SU-DHL-6 (cell line): Measurements from ENCODE around the gene KDM5D.

ENCODE experiments used
- H2AFZ ChIP-seq: fragments of 200-600 bp; sonication (generic); 2 replicates; pipeline ENCODE4 v1.6.1; 2014; ENCODE audit warnings: low read depth, mild to moderate bottlenecking, moderate library complexity, mixed read lengths, antibody characterized with exemption, low read length; ENCODE audit not compliant: severe bottlenecking
- H3F3A ChIP-seq: fragments of 200-600 bp; shearing (Covaris generic); 2 replicates; pipeline ENCODE4 v1.6.0; 2016; ENCODE audit warnings: antibody characterized with exemption, mild to moderate bottlenecking; ENCODE audit not compliant: insufficient read depth
- H3K27ac ChIP-seq: fragments of 200-600 bp; sonication (generic); 2 replicates; pipeline ENCODE4 v1.5.1; 2016; ENCODE audit warnings: low read depth, mild to moderate bottlenecking, low read length, moderate library complexity, mixed read lengths
- H3K27me3 ChIP-seq: fragments of 200-600 bp; sonication (generic), shearing (Covaris generic); 2 replicates; pipeline ENCODE4 v1.6.0; 2014; ENCODE audit warnings: mild to moderate bottlenecking, low read length
- H3K36me3 ChIP-seq: fragments of 200-600 bp; sonication (generic); 2 replicates; pipeline ENCODE4 v1.6.1; 2014; ENCODE audit warnings: mild to moderate bottlenecking, low read length, mixed read lengths
- H3K4me2 ChIP-seq: fragments of 300-600, 200-600 bp; shearing (Covaris generic), sonication (generic); 2 replicates; pipeline ENCODE4 v1.6.0; 2014; ENCODE audit warnings: low read length, low read depth, mild to moderate bottlenecking; ENCODE audit not compliant: poor library complexity, severe bottlenecking
- H3K4me3 ChIP-seq: fragments of 200-600 bp; sonication (generic); 2 replicates; pipeline ENCODE4 v1.5.1; 2014; ENCODE audit warnings: antibody characterized with exemption, low read length, mild to moderate bottlenecking, mixed read lengths; ENCODE audit not compliant: insufficient read depth, poor library complexity, severe bottlenecking
- H3K79me2 ChIP-seq: fragments of 200-600 bp; sonication (generic); 2 replicates; pipeline ENCODE4 v1.6.1; 2014; ENCODE audit warnings: mild to moderate bottlenecking, low read length, moderate library complexity; ENCODE audit not compliant: insufficient read depth
- H3K9ac ChIP-seq: fragments of 200-600 bp; sonication (generic); 2 replicates; pipeline ENCODE4 v1.7.0; 2014; ENCODE audit warnings: mild to moderate bottlenecking, low read length
- H3K9me2 ChIP-seq: fragments of 200-600 bp; sonication (generic); replicated peaks from 2 replicates; pipeline ENCODE4 v1.6.1; 2014; ENCODE audit warnings: low read length; ENCODE audit not compliant: insufficient read depth
- H3K9me3 ChIP-seq: fragments of 200-600 bp; sonication (generic); 2 replicates; pipeline ENCODE4 v1.6.1; 2014; ENCODE audit warnings: low read length, mixed read lengths; ENCODE audit not compliant: insufficient read depth
- H4K20me1 ChIP-seq: fragments of 200-600 bp; sonication (generic); 2 replicates; pipeline ENCODE4 v1.6.1; 2014; ENCODE audit warnings: low read depth, mild to moderate bottlenecking, antibody characterized with exemption, low read length, moderate library complexity, mixed read lengths
- EZH2phosphoT487 ChIP-seq: fragments of 200-600 bp; sonication (generic), shearing (Covaris generic); conservative IDR thresholded peaks from 2 replicates; pipeline ENCODE4 v1.6.1; 2018; ENCODE audit warnings: mild to moderate bottlenecking, antibody characterized with exemption, low read length, moderate library complexity, mixed read lengths
- TF ChIP-seq, protein P1 (sequence below): fragments of 200-600 bp; sonication (generic); IDR thresholded peaks from one replicate; pipeline ENCODE4 v1.5.1; 2017; ENCODE audit warnings: antibody characterized with exemption, mild to moderate bottlenecking, low read length, moderate library complexity; ENCODE audit not compliant: insufficient read depth, poor library complexity, severe bottlenecking

Gene KDM5D

DNA sequence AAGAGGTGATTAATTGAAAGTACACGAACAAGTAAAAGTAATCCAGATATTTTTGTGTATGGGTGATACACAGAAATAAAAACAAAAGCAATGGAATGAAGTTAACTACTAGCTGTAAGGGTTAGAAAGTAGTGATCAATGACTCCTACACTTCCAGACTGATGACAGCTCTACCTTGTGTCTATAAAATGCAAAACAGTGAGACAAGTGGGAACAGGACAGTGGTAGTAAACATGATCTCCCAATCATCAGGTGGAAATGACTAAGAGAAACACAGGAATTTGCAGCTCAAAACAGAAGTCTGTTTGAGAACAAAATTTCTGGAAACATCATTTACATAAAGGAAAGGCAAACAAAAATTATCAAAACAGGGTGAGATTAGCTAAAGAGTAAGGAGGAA is 10.1 kb downstream of the KDM5D start:
- Histone ChIP-seq H4K20me1 (no peaks in the 10 kb centered on the region), H3K9me3 (no peaks in the 10 kb centered on the region), H3F3A (no peaks in the 10 kb centered on the region), H2AFZ (no peak overlapping the region), H3K9me2 (no peaks in the 10 kb centered on the region), H3K36me3 (no peaks in the 10 kb centered on the region), H3K4me3 (no peak overlapping the region), H3K9ac (no peak overlapping the region), H3K4me2 (no peak overlapping the region), H3K27me3 (no peaks in the 10 kb centered on the region), H3K79me2 (no peaks in the 10 kb centered on the region), H3K27ac (no peak overlapping the region)
- TF ChIP-seq EZH2phosphoT487 = no peak
- TF ChIP-seq, protein P1, sequence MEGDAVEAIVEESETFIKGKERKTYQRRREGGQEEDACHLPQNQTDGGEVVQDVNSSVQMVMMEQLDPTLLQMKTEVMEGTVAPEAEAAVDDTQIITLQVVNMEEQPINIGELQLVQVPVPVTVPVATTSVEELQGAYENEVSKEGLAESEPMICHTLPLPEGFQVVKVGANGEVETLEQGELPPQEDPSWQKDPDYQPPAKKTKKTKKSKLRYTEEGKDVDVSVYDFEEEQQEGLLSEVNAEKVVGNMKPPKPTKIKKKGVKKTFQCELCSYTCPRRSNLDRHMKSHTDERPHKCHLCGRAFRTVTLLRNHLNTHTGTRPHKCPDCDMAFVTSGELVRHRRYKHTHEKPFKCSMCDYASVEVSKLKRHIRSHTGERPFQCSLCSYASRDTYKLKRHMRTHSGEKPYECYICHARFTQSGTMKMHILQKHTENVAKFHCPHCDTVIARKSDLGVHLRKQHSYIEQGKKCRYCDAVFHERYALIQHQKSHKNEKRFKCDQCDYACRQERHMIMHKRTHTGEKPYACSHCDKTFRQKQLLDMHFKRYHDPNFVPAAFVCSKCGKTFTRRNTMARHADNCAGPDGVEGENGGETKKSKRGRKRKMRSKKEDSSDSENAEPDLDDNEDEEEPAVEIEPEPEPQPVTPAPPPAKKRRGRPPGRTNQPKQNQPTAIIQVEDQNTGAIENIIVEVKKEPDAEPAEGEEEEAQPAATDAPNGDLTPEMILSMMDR = no peak

DNA sequence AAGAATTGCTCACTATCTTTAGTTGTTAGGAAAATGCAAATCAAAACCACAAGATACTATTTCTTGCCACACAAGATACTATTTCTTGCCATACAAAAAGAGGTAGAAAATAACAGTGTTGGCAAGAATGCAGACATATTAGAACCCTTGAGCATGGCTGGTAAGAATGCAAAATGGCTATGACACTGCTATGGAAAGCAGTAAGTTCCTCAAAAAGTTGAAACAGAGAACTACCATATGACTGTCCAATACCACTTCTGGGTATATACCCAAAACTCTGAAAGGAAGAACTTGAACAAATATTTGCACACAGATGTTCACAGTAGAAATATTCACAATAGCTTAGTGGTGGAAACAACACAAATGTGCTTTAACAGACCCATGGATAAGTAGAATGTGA is 26.6 kb downstream of the KDM5D start:
- Histone ChIP-seq H3F3A (no peaks in the 10 kb centered on the region), H3K79me2 (no peaks in the 10 kb centered on the region), H3K4me3 (no peak overlapping the region), H3K9me3 (no peaks in the 10 kb centered on the region), H4K20me1 (no peaks in the 10 kb centered on the region), H3K36me3 (no peaks in the 10 kb centered on the region), H3K4me2 (no peak overlapping the region), H2AFZ (no peak overlapping the region), H3K9ac (no peak overlapping the region), H3K9me2 (no peaks in the 10 kb centered on the region), H3K27me3 (no peaks in the 10 kb centered on the region), H3K27ac (no peak overlapping the region)
- no peak for TF ChIP-seq EZH2phosphoT487
- TF ChIP-seq, protein P1 = no peak

DNA sequence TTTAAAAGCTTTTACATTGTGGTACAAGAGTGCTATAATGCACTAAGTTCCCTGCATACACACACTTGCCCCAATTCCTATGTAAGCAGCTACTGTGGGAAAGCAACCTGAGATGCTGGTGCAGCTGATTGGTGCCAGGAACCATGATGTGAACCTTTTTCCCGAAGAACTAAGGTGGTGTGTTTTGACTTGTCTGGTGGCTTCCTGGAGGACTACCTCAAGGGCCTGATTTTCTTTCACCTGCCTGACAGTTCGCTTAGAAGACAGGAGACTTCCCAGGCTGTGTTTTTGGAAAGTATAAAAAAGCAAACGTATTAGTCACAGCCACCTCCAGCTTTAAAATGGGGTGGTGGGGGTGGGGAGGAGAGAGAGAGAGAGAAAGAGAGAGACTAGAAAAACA is 27.4 kb downstream of the KDM5D start:
- H3K36me3 ChIP-seq = no peaks in the 10 kb centered on the region
- H3K9ac ChIP-seq = no peak overlapping the region
- no peaks in the 10 kb centered on the region for H4K20me1 ChIP-seq
- H3K9me3 ChIP-seq = no peaks in the 10 kb centered on the region
- H3K9me2 ChIP-seq = no peaks in the 10 kb centered on the region
- no peaks in the 10 kb centered on the region for H3K79me2 ChIP-seq
- no peaks in the 10 kb centered on the region for H3K27me3 ChIP-seq
- no peak overlapping the region for H3K4me2 ChIP-seq
- no peaks in the 10 kb centered on the region for H3F3A ChIP-seq
- no peak overlapping the region for H2AFZ ChIP-seq
- H3K4me3 ChIP-seq = no peak overlapping the region
- TF ChIP-seq EZH2phosphoT487 = no peak
- TF ChIP-seq, protein P1 = no peak
- H3K27ac ChIP-seq = no peak overlapping the region
